22Rv1 (cell line): ENCODE results near the gene HPCA.

Experiments used
- ZFX ChIP-seq: fragments of 450-650 bp; IDR thresholded peaks from 2 replicates; pipeline ENCODE4 v1.6.1; 2017; ENCODE audit warnings: antibody characterized with exemption, borderline replicate concordance
- TF ChIP-seq, protein P1 (sequence below): fragments of 450-650 bp; IDR thresholded peaks from 2 replicates; pipeline ENCODE4 v1.5.1; 2017; ENCODE audit warnings: mild to moderate bottlenecking

- TF ChIP-seq, protein P1, sequence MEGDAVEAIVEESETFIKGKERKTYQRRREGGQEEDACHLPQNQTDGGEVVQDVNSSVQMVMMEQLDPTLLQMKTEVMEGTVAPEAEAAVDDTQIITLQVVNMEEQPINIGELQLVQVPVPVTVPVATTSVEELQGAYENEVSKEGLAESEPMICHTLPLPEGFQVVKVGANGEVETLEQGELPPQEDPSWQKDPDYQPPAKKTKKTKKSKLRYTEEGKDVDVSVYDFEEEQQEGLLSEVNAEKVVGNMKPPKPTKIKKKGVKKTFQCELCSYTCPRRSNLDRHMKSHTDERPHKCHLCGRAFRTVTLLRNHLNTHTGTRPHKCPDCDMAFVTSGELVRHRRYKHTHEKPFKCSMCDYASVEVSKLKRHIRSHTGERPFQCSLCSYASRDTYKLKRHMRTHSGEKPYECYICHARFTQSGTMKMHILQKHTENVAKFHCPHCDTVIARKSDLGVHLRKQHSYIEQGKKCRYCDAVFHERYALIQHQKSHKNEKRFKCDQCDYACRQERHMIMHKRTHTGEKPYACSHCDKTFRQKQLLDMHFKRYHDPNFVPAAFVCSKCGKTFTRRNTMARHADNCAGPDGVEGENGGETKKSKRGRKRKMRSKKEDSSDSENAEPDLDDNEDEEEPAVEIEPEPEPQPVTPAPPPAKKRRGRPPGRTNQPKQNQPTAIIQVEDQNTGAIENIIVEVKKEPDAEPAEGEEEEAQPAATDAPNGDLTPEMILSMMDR = no peak
- no peak for TF ChIP-seq ZFX
Observed at GRCh38 chr1:32896451-32896850, 10.2 kb downstream of the HPCA start.
